DLD1 (cell line): ENCODE measurements around the gene SCMH1.

Source experiments
- in situ Hi-C: cut with HindIII; loops from 2 replicates; pipeline ENCODE4 v1.10.0; 2017; ENCODE audit warnings: low sequenced_read_pairs

SCMH1 gene

GRCh38 chr1:41241749-41242341 is at the start of gene SCMH1:
TSS of gene SCMH1 (minus strand) at chr1:41242306. CDS start at chr1:41186133, 56,173 bp downstream.
- in situ Hi-C loops: no loop called here

- in situ Hi-C loops: no loop called here
Observed at GRCh38 chr1:41291195-41291594, 49.1 kb upstream of the SCMH1 start.

GRCh38 chr1:41289196-41289595 is 47.1 kb upstream of the SCMH1 start:
- in situ Hi-C loops: loop anchor here (5.0 to 10.0 kb wide), 2 partner anchors 126 to 188 kb away; no protein-coding TSS in a partner anchor

GRCh38 chr1:41286992-41287391 is 44.9 kb upstream of the SCMH1 start:
- in situ Hi-C loops: loop anchor here (5.0 to 10.0 kb wide), 2 partner anchors 128 to 190 kb away; no protein-coding TSS in a partner anchor

- in situ Hi-C loops: loop anchor here (5.0 to 10.0 kb wide), 2 partner anchors 128 to 191 kb away; no protein-coding TSS in a partner anchor
Observed at GRCh38 chr1:41286486-41286885, 44.4 kb upstream of the SCMH1 start.

GRCh38 chr1:41285818-41286217 is 43.7 kb upstream of the SCMH1 start:
- in situ Hi-C loops: loop anchor here (5.0 to 10.0 kb wide), 2 partner anchors 129 to 191 kb away; no protein-coding TSS in a partner anchor

GRCh38 chr1:41284121-41284520 is 42.0 kb upstream of the SCMH1 start:
- in situ Hi-C loops: loop anchor here (10.0 kb wide), 1 partner anchor 131 kb away; no protein-coding TSS in a partner anchor

- in situ Hi-C loops: loop anchor here (10.0 kb wide), 1 partner anchor 132 kb away; no protein-coding TSS in a partner anchor
Observed at GRCh38 chr1:41282679-41283317, 40.7 kb upstream of the SCMH1 start.

GRCh38 chr1:41281334-41281733 is 39.2 kb upstream of the SCMH1 start:
- in situ Hi-C loops: loop anchor here (10.0 kb wide), 1 partner anchor 133 kb away; no protein-coding TSS in a partner anchor

- in situ Hi-C loops: loop anchor here (10.0 kb wide), 1 partner anchor 134 kb away; no protein-coding TSS in a partner anchor
Observed at GRCh38 chr1:41280202-41281032, 38.3 kb upstream of the SCMH1 start.

- in situ Hi-C loops: no loop called here
Observed at GRCh38 chr1:41278076-41278475, 36.0 kb upstream of the SCMH1 start.

GRCh38 chr1:41277371-41277975 is 35.4 kb upstream of the SCMH1 start:
- in situ Hi-C loops: no loop called here

GRCh38 chr1:41275831-41276230 is 33.7 kb upstream of the SCMH1 start:
- in situ Hi-C loops: no loop called here

- in situ Hi-C loops: no loop called here
Observed at GRCh38 chr1:41274752-41275545, 32.8 kb upstream of the SCMH1 start.

- in situ Hi-C loops: no loop called here
Observed at GRCh38 chr1:41272601-41273000, 30.5 kb upstream of the SCMH1 start.

- in situ Hi-C loops: no loop called here
Observed at GRCh38 chr1:41268154-41268770, 26.2 kb upstream of the SCMH1 start.

- in situ Hi-C loops: no loop called here
Observed at GRCh38 chr1:41261926-41262618, 20.0 kb upstream of the SCMH1 start.

- in situ Hi-C loops: no loop called here
Observed at GRCh38 chr1:41260768-41261167, 18.7 kb upstream of the SCMH1 start.

GRCh38 chr1:41259221-41259620 is 17.1 kb upstream of the SCMH1 start:
- in situ Hi-C loops: no loop called here
